Epidermal melanocyte (primary cell): ENCODE measurements around the gene TSPAN8.
"Not testable (repeated sequence)": the region's sequence is repeated elsewhere in the genome, so short reads cannot be mapped to it uniquely, and the experiment has no call there.

Experiments
- DNase-seq: peaks from one replicate; pipeline ENCODE4 v3.0.0; 2011; ENCODE audit warnings: low spot score; ENCODE audit not compliant: insufficient read length

The TSPAN8 gene

GRCh38 chr12:71164568-71165197 is 6.9 kb upstream of the TSPAN8 start:
- DNase-seq, result no peak

DNA sequence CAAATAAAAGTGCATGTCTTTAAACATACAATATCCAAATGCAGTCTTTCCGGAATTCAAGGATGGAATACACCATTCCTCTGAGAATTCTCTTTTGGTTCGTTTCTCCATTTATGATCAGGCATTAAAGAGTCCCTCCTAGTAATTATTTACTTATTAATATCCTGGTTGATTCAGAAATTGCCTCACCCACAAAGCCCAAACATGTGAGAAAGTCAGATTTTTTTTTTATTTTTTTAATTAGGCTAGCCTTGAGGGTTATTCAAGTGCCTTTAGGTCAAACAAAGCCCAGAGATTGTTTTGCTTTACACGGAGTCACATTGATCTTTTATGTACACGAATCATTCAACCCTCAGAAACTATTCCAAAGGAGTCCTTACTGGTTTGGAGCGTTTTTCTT is 6.4 kb upstream of the TSPAN8 start:
- DNase-seq, result no peak

GRCh38 chr12:71162832-71163763 is 5.3 kb upstream of the TSPAN8 start:
- no peak for DNase-seq

DNA sequence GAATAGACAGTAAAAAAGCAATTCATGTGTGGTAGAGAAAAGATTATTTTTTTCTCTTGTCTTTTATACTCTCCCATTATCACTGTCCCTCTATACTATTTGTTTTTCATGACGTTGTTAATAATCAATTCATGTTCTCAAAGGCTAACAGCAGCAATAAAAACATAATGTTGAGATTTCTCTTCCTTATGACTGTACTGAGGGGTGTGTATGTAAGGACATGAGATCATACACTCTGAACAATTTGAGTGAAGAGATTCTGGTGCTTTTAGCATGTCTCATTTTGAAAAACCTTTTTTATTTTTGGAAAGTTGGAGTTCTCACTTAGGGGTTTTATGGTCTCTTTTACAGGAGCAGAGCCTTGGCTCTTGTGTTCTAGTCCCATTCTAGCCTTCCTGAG is 3.8 kb upstream of the TSPAN8 start:
- DNase-seq, result no peak

DNA sequence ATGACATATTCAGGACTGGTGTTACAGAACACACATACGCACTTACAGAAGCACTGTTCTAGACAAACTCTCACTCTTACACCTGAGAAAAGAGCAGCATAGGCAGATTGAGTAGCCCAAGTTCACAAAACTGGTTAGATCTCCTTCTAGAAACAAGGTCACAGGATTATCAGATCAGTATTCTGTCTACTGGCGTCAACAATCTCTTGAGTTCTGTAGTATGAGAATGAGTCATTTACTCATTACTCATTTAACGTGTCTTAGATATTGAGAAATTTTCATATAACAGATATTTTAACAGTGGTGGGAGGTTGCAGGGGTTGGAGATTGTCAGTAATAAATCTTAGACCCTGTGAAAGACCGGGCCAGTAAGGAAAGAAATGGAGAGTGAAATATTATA is 2.8 kb upstream of the TSPAN8 start:
- no peak for DNase-seq

DNA sequence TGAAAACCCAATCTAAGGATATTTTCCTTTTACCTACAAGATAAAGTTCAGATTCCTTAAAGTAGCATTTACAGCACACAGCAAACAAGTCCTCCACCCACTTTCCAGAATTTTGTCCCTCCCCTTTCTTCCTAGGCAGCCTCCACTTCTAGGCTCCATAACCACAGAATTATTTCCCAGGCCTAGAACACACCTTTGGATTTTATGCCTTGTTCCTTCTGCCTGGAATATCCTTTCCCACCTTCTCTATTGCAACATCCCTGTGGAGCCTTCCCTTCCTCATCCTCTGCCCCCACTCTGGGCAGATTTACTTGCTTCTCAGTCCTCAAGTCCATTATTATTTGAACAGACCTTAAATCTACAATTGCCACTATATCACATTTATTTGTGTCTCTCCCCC is 2.1 kb upstream of the TSPAN8 start:
- no peak for DNase-seq

GRCh38 chr12:71159264-71159663 is 1.5 kb upstream of the TSPAN8 start:
- no peak for DNase-seq

DNA sequence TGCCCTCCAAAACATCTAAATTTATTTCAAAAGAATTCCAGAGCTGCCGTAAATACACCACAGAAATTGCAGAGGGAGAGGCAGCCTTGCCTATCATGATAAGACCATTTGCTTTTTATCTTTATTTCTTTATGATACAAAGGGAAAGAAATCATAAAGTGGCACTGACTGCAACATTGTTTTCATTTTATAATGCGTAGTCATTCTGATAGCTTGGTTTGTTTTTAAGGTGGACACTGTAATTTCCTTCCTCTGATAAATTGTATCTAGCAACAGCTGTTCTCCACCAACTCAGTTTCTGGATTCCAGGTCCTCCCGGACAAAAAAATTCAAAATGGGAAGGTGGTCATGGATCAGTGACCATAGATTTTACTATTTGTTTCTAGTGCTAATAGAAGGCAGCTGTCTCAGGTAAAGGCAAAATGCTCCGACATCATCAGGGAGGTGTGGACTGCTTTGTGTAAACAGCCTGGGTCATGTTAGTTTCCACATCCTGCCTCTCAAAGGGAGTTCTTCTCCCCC is 623 bp upstream of the TSPAN8 start:
- no peak for DNase-seq

GRCh38 chr12:71155225-71155624 is 2.6 kb downstream of the TSPAN8 start:
- no peak for DNase-seq

GRCh38 chr12:71152851-71153250 is 4.9 kb downstream of the TSPAN8 start:
- DNase-seq, result no peak

DNA sequence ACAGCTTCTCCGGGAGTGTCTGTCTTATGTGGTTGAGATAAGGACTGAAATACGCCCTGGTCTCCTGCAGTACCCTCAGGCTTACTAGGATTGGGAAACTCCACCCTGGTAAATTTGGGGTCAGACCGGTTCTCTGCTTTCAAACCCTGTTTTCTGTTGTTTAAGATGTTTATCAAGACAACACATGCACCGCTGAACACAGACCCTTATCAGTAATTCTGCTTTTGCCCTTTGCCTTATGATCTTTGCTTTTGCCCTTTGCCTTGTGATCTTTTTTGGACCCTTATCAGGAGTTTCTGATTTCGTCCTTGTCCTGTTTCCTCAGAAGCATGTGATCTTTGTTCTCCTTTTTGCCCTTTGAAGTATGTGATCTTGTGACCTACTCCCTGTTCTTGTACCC is 7.8 kb downstream of the TSPAN8 start:
- not testable (repeated sequence) for DNase-seq

GRCh38 chr12:71144682-71145081 is 13.1 kb downstream of the TSPAN8 start:
- DNase-seq, result no peak

DNA sequence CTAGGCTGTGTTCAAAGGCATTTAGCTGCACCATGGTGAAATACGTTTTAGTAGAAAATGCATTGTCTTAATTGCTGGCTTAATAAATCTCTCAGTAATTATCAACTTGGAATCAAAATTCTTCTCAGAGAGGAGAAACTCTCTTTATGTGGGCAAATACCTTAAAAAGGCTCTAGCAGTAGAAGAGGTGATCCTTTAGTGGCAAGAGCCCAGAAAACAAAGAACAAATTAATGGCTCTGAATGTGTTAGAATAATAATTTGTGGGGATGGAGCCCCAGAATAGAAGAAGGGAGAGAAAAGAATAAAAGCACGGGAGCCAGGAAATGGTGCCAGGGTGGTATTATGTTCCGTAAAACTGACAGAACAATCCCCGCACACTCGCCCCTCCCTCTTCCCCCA is 14.8 kb downstream of the TSPAN8 start:
- no peak for DNase-seq

- no peak for DNase-seq
Observed at GRCh38 chr12:71142016-71142415, 15.8 kb downstream of the TSPAN8 start.

GRCh38 chr12:71141378-71141926 is 16.3 kb downstream of the TSPAN8 start:
- no peak for DNase-seq

GRCh38 chr12:71139153-71139735 is 18.6 kb downstream of the TSPAN8 start:
- no peak for DNase-seq

- no peak for DNase-seq
Observed at GRCh38 chr12:71138011-71138410, 19.8 kb downstream of the TSPAN8 start.

- DNase-seq, result no peak
Observed at GRCh38 chr12:71135812-71136176, 22.0 kb downstream of the TSPAN8 start.

DNA sequence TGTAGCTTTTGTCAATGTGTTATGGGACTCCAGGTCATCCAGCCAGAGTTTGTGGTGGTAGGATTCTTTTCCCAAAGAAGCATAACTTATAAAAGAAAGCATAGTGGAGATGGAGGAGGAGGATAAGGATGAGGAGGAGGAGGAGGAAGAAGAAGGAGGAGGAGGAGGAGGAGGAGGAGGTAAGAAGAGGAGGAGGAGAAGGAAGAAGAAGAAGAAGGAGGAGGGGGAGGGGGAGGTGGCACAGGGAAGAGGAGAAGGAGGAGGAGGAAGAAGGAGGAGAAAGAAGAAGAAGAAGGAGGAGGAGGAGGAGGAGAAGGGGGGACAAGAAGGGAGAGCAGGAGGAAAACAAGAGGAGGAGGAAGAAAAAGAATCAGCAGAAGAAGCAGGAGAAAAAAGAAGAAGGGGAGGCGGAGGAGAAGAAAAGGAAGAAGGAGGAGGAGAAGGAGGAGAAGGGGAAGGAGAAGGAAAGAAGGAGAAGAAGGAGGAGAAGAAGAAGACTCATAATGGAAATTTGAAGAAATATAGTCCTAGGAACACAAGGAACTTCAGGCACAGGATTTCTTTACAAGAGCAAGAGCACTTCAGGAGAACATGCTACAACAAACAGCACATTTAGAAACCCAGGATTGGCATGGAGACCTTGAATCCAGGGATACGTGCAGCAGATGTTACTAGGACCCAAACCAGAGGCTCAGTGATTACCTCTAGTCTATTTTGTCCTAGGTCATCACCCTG is 22.6 kb downstream of the TSPAN8 start:
- no peak for DNase-seq

- no peak for DNase-seq
Observed at GRCh38 chr12:71134405-71134804, 23.4 kb downstream of the TSPAN8 start.

- DNase-seq, result no peak
Observed at GRCh38 chr12:71130521-71131069, 27.2 kb downstream of the TSPAN8 start.
